Right lobe of liver (tissue), 4 donors: ENCODE results near the gene GATA3.

Experiments
- POLR2A ChIP-seq: fragments of 450-650 bp; IDR thresholded peaks from one replicate; pipeline ENCODE4 v1.6.1; 2017; ENCODE audit warnings: antibody characterized with exemption, mild to moderate bottlenecking
- TF ChIP-seq, protein P1 (sequence below), 4 donors: fragments of 200-600 bp in 3 of 4; fragments of 450-650 bp in 1 of 4; IDR thresholded peaks; one replicate each; pipeline versions ENCODE4 v1.5.1 to v1.8.0; 2016 to 2022; ENCODE audit warnings: antibody characterized with exemption in 4 of 4, mild to moderate bottlenecking in 2 of 4
- donor health status: DM: no; HTN: no; CAD: no.
- donor health status: DM: no; HTN: no; CAD: no.
- donor health status: DM: no; HTN: yes; CAD: no.

DNA sequence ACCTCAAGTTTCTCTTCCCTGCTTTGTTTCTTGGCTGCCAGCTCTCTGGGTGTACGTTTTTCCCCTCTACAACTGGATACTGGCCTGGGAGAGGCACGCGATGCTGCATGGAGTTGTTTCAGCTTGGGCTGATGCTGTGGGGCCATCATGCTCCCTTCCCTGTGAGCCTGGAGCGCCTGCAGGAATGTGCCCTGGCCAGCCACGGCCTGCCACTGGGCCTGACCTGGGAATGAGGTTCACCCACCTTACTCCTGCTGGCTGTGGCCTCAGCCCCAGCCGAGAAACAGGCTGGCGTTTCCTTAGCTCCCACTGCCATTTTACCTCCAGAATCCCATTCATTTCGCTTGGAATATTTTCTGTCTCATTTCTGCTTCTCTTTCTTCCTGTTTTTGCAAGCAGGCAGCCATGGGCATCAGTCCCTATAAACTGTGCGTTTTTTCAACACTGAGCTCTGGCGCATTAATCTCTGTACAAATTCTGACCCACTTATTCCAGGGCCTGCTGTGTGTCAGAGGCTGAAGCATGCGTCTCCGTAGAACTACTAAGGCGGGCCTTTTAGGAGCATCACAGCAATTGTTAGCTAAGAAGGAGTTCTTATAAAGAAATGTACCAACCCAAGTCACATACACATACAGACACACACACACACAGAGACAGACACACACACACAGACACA lies 57.9 kb downstream of the GATA3 start:
- TF ChIP-seq, protein P1, sequence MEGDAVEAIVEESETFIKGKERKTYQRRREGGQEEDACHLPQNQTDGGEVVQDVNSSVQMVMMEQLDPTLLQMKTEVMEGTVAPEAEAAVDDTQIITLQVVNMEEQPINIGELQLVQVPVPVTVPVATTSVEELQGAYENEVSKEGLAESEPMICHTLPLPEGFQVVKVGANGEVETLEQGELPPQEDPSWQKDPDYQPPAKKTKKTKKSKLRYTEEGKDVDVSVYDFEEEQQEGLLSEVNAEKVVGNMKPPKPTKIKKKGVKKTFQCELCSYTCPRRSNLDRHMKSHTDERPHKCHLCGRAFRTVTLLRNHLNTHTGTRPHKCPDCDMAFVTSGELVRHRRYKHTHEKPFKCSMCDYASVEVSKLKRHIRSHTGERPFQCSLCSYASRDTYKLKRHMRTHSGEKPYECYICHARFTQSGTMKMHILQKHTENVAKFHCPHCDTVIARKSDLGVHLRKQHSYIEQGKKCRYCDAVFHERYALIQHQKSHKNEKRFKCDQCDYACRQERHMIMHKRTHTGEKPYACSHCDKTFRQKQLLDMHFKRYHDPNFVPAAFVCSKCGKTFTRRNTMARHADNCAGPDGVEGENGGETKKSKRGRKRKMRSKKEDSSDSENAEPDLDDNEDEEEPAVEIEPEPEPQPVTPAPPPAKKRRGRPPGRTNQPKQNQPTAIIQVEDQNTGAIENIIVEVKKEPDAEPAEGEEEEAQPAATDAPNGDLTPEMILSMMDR (IDR thresholded peaks at IDR 0.05), result no peak
- TF ChIP-seq POLR2A, result no peak
